ENCODE data around the gene ITIH3.

- TF ChIP-seq, protein P1, sequence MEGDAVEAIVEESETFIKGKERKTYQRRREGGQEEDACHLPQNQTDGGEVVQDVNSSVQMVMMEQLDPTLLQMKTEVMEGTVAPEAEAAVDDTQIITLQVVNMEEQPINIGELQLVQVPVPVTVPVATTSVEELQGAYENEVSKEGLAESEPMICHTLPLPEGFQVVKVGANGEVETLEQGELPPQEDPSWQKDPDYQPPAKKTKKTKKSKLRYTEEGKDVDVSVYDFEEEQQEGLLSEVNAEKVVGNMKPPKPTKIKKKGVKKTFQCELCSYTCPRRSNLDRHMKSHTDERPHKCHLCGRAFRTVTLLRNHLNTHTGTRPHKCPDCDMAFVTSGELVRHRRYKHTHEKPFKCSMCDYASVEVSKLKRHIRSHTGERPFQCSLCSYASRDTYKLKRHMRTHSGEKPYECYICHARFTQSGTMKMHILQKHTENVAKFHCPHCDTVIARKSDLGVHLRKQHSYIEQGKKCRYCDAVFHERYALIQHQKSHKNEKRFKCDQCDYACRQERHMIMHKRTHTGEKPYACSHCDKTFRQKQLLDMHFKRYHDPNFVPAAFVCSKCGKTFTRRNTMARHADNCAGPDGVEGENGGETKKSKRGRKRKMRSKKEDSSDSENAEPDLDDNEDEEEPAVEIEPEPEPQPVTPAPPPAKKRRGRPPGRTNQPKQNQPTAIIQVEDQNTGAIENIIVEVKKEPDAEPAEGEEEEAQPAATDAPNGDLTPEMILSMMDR (IDR thresholded peaks at IDR 0.05), result no peak
- TF ChIP-seq POLR2A (IDR thresholded peaks at IDR 0.05), result no peak
- TF ChIP-seq EP300 (IDR thresholded peaks at IDR 0.05), result no peak
Measured at GRCh38 chr3:52854013-52854412, 59.4 kb downstream of the ITIH3 start.

Data from suprapubic skin (tissue), 3 donors.